GM18498 (cell line): ENCODE results near the gene CPLX3.

Experiments used
- ATAC-seq: cut with Tn5 transposase; IDR thresholded peaks from one replicate; pipeline ENCODE4 v1.9.1; 2021; ENCODE audit warnings: mild to moderate bottlenecking, moderate library complexity; ENCODE audit not compliant: unreplicated experiment

Gene CPLX3

GRCh38 chr15:74842581-74843444, 16.4 kb downstream of the CPLX3 start, which contains the start of gene ULK3:
Gene ULK3 (minus strand): TSS chr15:74843156. CDS start chr15:74843105, 51 bp downstream.
- peak; percentile 87 for ATAC-seq

- ATAC-seq: no peak
These were observed 17.0 kb downstream of the CPLX3 start for GRCh38 chr15:74843445-74843828.

- no peak for ATAC-seq
These were observed 17.5 kb downstream of the CPLX3 start for GRCh38 chr15:74843891-74844299.

- ATAC-seq: no peak
These were observed 18.1 kb downstream of the CPLX3 start for GRCh38 chr15:74844319-74845207.

GRCh38 chr15:74845208-74845568, 18.8 kb downstream of the CPLX3 start:
- ATAC-seq: no peak

- ATAC-seq: no peak
These were observed 19.2 kb downstream of the CPLX3 start for GRCh38 chr15:74845581-74845980.

- no peak for ATAC-seq
These were observed 21.0 kb downstream of the CPLX3 start for GRCh38 chr15:74847432-74847831.

GRCh38 chr15:74850393-74850792, 24.0 kb downstream of the CPLX3 start:
- no peak for ATAC-seq

GRCh38 chr15:74851960-74852359, 25.5 kb downstream of the CPLX3 start:
- no peak for ATAC-seq

GRCh38 chr15:74854453-74855022, 28.1 kb downstream of the CPLX3 start:
- no peak for ATAC-seq

- no peak for ATAC-seq
These were observed 29.4 kb downstream of the CPLX3 start for GRCh38 chr15:74855857-74856256.

GRCh38 chr15:74856537-74856936, 30.1 kb downstream of the CPLX3 start:
- ATAC-seq: no peak

GRCh38 chr15:74857082-74857655, 30.7 kb downstream of the CPLX3 start:
- peak; percentile 82 for ATAC-seq

GRCh38 chr15:74857671-74858368, 31.4 kb downstream of the CPLX3 start:
- ATAC-seq: no peak

GRCh38 chr15:74858369-74858740, 31.9 kb downstream of the CPLX3 start:
- ATAC-seq: no peak

GRCh38 chr15:74863239-74864056, 37.0 kb downstream of the CPLX3 start:
- ATAC-seq: no peak

GRCh38 chr15:74864296-74864695, 37.9 kb downstream of the CPLX3 start:
- no peak for ATAC-seq

GRCh38 chr15:74865316-74865715, 38.9 kb downstream of the CPLX3 start:
- ATAC-seq: no peak

- ATAC-seq: no peak
These were observed 39.7 kb downstream of the CPLX3 start for GRCh38 chr15:74866090-74866489.
